ENCODE results near the gene HOXB2. TPM values are rescaled to one million over a fixed set of nuclear protein-coding genes. Genes with fewer than 3 reads are reported as not detected.

Gene HOXB2
- total RNA-seq, 2 donors from 2014 or later = 18.9 to 22.3 TPM

- intact Hi-C loops (cut with DNase I) = no loop called here
- no peak for DNase-seq (ENCODE audit: low spot score)
Measured at GRCh38 chr17:48556576-48557401, 11.9 kb upstream of the HOXB2 start.

- intact Hi-C loops (cut with DNase I) = no loop called here
- no peak for DNase-seq (ENCODE audit: low spot score)
Measured at GRCh38 chr17:48556229-48556575, 11.3 kb upstream of the HOXB2 start.

- intact Hi-C loops (cut with DNase I) = no loop called here
- no peak for DNase-seq (ENCODE audit: low spot score)
Measured at GRCh38 chr17:48555258-48556228, 10.6 kb upstream of the HOXB2 start.

GRCh38 chr17:48554412-48555257 lies 9.7 kb upstream of the HOXB2 start:
- intact Hi-C loops (cut with DNase I) = no loop called here
- DNase-seq (ENCODE audit: low spot score) = no peak

GRCh38 chr17:48553826-48554225 lies 8.9 kb upstream of the HOXB2 start:
- intact Hi-C loops (cut with DNase I) = no loop called here
- no peak for DNase-seq (ENCODE audit: low spot score)

GRCh38 chr17:48553190-48553547 lies 8.3 kb upstream of the HOXB2 start:
- no peak for DNase-seq (ENCODE audit: low spot score)
- intact Hi-C loops (cut with DNase I) = no loop called here

GRCh38 chr17:48552466-48553189 lies 7.7 kb upstream of the HOXB2 start:
- DNase-seq (ENCODE audit: low spot score) = no peak
- intact Hi-C loops (cut with DNase I) = no loop called here

- DNase-seq (ENCODE audit: low spot score) = no peak
- intact Hi-C loops (cut with DNase I) = no loop called here
Measured at GRCh38 chr17:48551596-48552465, 6.9 kb upstream of the HOXB2 start.

GRCh38 chr17:48551214-48551555 lies 6.3 kb upstream of the HOXB2 start:
- intact Hi-C loops (cut with DNase I) = no loop called here
- no peak for DNase-seq (ENCODE audit: low spot score)

GRCh38 chr17:48550502-48551213 lies 5.7 kb upstream of the HOXB2 start:
- intact Hi-C loops (cut with DNase I) = no loop called here
- no peak for DNase-seq (ENCODE audit: low spot score)

GRCh38 chr17:48549914-48550501 lies 5.1 kb upstream of the HOXB2 start:
- DNase-seq (ENCODE audit: low spot score) = no peak
- intact Hi-C loops (cut with DNase I) = no loop called here

GRCh38 chr17:48549281-48549630 lies 4.3 kb upstream of the HOXB2 start:
- no peak for DNase-seq (ENCODE audit: low spot score)
- intact Hi-C loops (cut with DNase I) = no loop called here

- intact Hi-C loops (cut with DNase I) = no loop called here
- DNase-seq (ENCODE audit: low spot score) = no peak
Measured at GRCh38 chr17:48548523-48549280, 3.8 kb upstream of the HOXB2 start.

GRCh38 chr17:48547808-48548522 lies 3.1 kb upstream of the HOXB2 start:
- DNase-seq (ENCODE audit: low spot score) = no peak
- intact Hi-C loops (cut with DNase I) = loop anchor here in 1 of 2 donors (2.0 kb wide), 1 partner anchor 23 kb away; no protein-coding TSS in a partner anchor

GRCh38 chr17:48546924-48547807 lies 2.3 kb upstream of the HOXB2 start:
- intact Hi-C loops (cut with DNase I) = loop anchor here in 1 of 2 donors (2.0 kb wide), 1 partner anchor 24 kb away; no protein-coding TSS in a partner anchor
- DNase-seq (ENCODE audit: low spot score) = no peak
